Mesenchymal stem cell (in vitro differentiated cells and primary cell): ENCODE results near the gene PDPN.

ENCODE experiments used
- DNase-seq: peaks from one replicate; pipeline ENCODE4 v3.0.0-alpha.2; 2013
- H2AFZ ChIP-seq: one replicate; pipeline ENCODE4 v1.6.1; 2013; ENCODE audit warnings: low read depth, mild to moderate bottlenecking, control low read depth, inconsistent platforms, low read length, moderate library complexity
- H2AK5ac ChIP-seq: 2 replicates; pipeline ENCODE4 v1.6.1; 2013; ENCODE audit warnings: low read length, moderate library complexity, mild to moderate bottlenecking, inconsistent platforms; ENCODE audit not compliant: severe bottlenecking
- H2BK120ac ChIP-seq: one replicate; pipeline ENCODE4 v1.6.1; 2013; ENCODE audit warnings: low read depth, mild to moderate bottlenecking, inconsistent platforms, low read length, moderate library complexity
- H2BK12ac ChIP-seq, 2 experiments: one replicate each; pipeline ENCODE4 v1.6.1; 2013; ENCODE audit warnings: inconsistent platforms in 2 of 2, low read length in 2 of 2, mild to moderate bottlenecking in 2 of 2, moderate library complexity in 2 of 2, control low read depth in 1 of 2
- H2BK15ac ChIP-seq: one replicate; pipeline ENCODE4 v1.6.1; 2013; ENCODE audit warnings: mild to moderate bottlenecking, low read depth, inconsistent platforms; ENCODE audit not compliant: poor library complexity, severe bottlenecking
- H2BK5ac ChIP-seq: 2 replicates; pipeline ENCODE4 v1.6.1; 2013; ENCODE audit warnings: low read depth, mild to moderate bottlenecking, low read length, control low read depth, inconsistent platforms; ENCODE audit not compliant: poor library complexity, severe bottlenecking
- H3K14ac ChIP-seq, 2 experiments: one replicate each; pipeline ENCODE4 v1.6.1; 2013; ENCODE audit warnings: inconsistent platforms in 2 of 2, low read length in 2 of 2, control low read depth in 1 of 2, mild to moderate bottlenecking in 1 of 2, moderate library complexity in 1 of 2
- H3K18ac ChIP-seq, 2 experiments: one replicate each; pipeline ENCODE4 v1.6.1; 2013; ENCODE audit warnings: inconsistent platforms in 2 of 2, low read length in 2 of 2, control low read depth in 1 of 2, low read depth in 1 of 2, mild to moderate bottlenecking in 1 of 2
- H3K23ac ChIP-seq, 2 experiments: one replicate each; pipeline ENCODE4 v1.6.1; 2013; ENCODE audit warnings: inconsistent platforms in 2 of 2, low read length in 2 of 2, mild to moderate bottlenecking in 2 of 2, moderate library complexity in 2 of 2, control low read depth in 1 of 2
- H3K27ac ChIP-seq: 2 replicates; pipeline ENCODE4 v1.5.1; 2013; ENCODE audit warnings: mild to moderate bottlenecking, moderate library complexity, low read length, control low read depth, inconsistent platforms; ENCODE audit not compliant: poor library complexity, severe bottlenecking
- H3K27me3 ChIP-seq, 2 experiments: 2 replicates each; pipeline versions ENCODE4 v1.6.1 to v1.7.0; 2013; ENCODE audit warnings: low read length in 2 of 2, mild to moderate bottlenecking in 2 of 2, moderate library complexity in 2 of 2, control low read depth in 1 of 2, inconsistent platforms in 1 of 2; ENCODE audit not compliant: control insufficient read depth in 1 of 2, insufficient read depth in 1 of 2
- H3K36me3 ChIP-seq, 2 experiments: 2 replicates each; pipeline versions ENCODE4 v1.6.1 to v1.7.0; 2013; ENCODE audit warnings: low read length in 2 of 2, control low read depth in 1 of 2, inconsistent platforms in 1 of 2, low read depth in 1 of 2, mild to moderate bottlenecking in 1 of 2; ENCODE audit not compliant: insufficient read depth in 2 of 2, control insufficient read depth in 1 of 2
- H3K4ac ChIP-seq, 2 experiments: one replicate each; pipeline ENCODE4 v1.6.1; 2013; ENCODE audit warnings: inconsistent platforms in 2 of 2, low read length in 2 of 2, mild to moderate bottlenecking in 2 of 2, moderate library complexity in 2 of 2, control low read depth in 1 of 2, low read depth in 1 of 2
- H3K4me1 ChIP-seq: 2 replicates; pipeline ENCODE4 v1.6.1; 2013; ENCODE audit warnings: low read depth, low read length, control low read depth; ENCODE audit not compliant: control insufficient read depth, insufficient read depth
- H3K4me2 ChIP-seq: 2 replicates; pipeline ENCODE4 v1.6.1; 2013; ENCODE audit warnings: low read length, mild to moderate bottlenecking, inconsistent platforms; ENCODE audit not compliant: poor library complexity, severe bottlenecking
- H3K4me3 ChIP-seq, 2 experiments: 2 replicates each; pipeline versions ENCODE4 v1.5.1 to v1.7.0; 2013; ENCODE audit warnings: low read length in 2 of 2, mild to moderate bottlenecking in 2 of 2, control low read depth in 1 of 2, low read depth in 1 of 2; ENCODE audit not compliant: insufficient read depth in 1 of 2
- H3K79me1 ChIP-seq: replicated peaks from 2 replicates; pipeline ENCODE4 v1.6.1; 2013; ENCODE audit warnings: mild to moderate bottlenecking, control low read depth, low read length, inconsistent platforms; ENCODE audit not compliant: poor library complexity, severe bottlenecking
- H3K9ac ChIP-seq: 2 replicates; pipeline ENCODE4 v1.7.0; 2013; ENCODE audit warnings: mild to moderate bottlenecking, low read length, moderate library complexity
- H3K9me3 ChIP-seq: 2 replicates; pipeline ENCODE4 v1.7.0; 2013; ENCODE audit warnings: mild to moderate bottlenecking, low read length; ENCODE audit not compliant: control insufficient read depth
- H4K8ac ChIP-seq: one replicate; pipeline ENCODE4 v1.6.1; 2013; ENCODE audit warnings: inconsistent platforms, mild to moderate bottlenecking, low read length, moderate library complexity
- H4K91ac ChIP-seq: one replicate; pipeline ENCODE4 v1.6.1; 2013; ENCODE audit warnings: mild to moderate bottlenecking, low read length, inconsistent platforms
- WGBS: methylation state at CpG from one replicate; pipeline ENCODE4 v1.1.7; 2013; ENCODE audit warnings: mixed read lengths; 5-methylcytosine and 5-hydroxymethylcytosine counted together

The PDPN gene

DNA sequence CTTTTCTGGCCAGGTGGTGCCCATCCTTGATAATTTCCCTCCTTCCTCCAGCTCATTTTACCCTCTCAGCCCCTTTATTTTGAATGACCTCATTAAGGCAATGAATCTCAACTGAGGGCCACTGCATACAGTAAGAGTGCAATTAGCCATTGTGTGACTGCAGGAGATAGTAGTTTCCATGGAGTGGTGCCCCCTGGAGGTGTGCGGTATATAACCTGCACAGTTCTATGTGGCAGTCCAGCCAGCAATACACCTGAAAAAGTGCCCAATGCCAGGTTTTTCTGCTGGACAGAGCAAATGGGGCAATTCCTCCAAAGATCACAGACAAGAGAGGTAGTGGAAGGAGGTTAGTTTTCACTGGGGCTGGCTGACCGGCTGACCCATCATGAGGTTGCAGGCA lies 43.9 kb upstream of the PDPN start:
- Histone ChIP-seq H4K91ac (no peak overlapping the region), H3K4me2 (no peak overlapping the region), H3K18ac (no peak overlapping the region), H3K23ac (no peak overlapping the region), H2BK120ac (no peak overlapping the region), H3K4ac (no peak overlapping the region), H3K27me3 (peaks cover 0 to 13% of the 10 kb centered on the region in 2 experiments), H3K14ac (no peak overlapping the region), H3K4me3 (no peak overlapping the region), H3K9me3 (no peaks in the 10 kb centered on the region), H3K9ac (no peak overlapping the region), H3K79me1 (no peaks in the 10 kb centered on the region), H2AK5ac (no peak overlapping the region), H3K36me3 (no peaks in the 10 kb centered on the region), H4K8ac (no peak overlapping the region), H2BK12ac (no peak overlapping the region), H3K27ac (no peak overlapping the region), H2AFZ (no peak overlapping the region), H2BK5ac (no peak overlapping the region), H2BK15ac (no peak overlapping the region), H3K4me1 (no peaks in the 10 kb centered on the region)
- WGBS: 93% methylated on average over 2 of the region's 2 CpGs
- DNase-seq: no peak

DNA sequence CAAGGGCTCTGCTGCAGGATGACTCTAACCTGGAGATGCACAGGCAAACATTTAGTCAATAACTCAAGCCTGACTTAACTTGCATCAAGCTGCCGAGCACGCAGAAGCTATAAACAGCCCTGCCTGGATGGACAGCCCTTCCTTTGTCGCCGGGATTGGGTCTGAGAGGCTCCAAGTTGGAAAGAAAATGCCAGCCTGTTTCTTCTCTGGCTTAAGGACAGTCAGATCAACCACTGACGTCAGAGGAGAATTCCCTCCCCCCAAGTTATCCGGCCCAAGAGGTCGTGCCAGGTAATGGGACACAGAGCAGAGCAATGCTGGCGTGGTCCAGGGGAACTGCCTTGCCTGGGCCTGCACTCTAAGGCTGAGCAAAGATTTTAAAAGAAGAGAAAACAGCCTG lies 42.8 kb upstream of the PDPN start:
- no peak overlapping the region for H2BK12ac ChIP-seq
- no peak overlapping the region for H3K4me3 ChIP-seq
- no peaks in the 10 kb centered on the region for H3K4me1 ChIP-seq
- no peak overlapping the region for H4K91ac ChIP-seq
- no peak overlapping the region for H3K4me2 ChIP-seq
- no peak overlapping the region for H2BK15ac ChIP-seq
- H3K36me3 ChIP-seq: no peaks in the 10 kb centered on the region
- H3K9me3 ChIP-seq: no peaks in the 10 kb centered on the region
- H3K14ac ChIP-seq: no peak overlapping the region
- H3K27ac ChIP-seq: no peak overlapping the region
- DNase-seq: no peak
- 71% methylated on average over 8 of the region's 8 CpGs for WGBS
- no peak overlapping the region for H3K4ac ChIP-seq
- H2AK5ac ChIP-seq: no peak overlapping the region
- H3K18ac ChIP-seq: no peak overlapping the region
- H3K9ac ChIP-seq: no peak overlapping the region
- peaks cover 0 to 13% of the 10 kb centered on the region in 2 experiments for H3K27me3 ChIP-seq
- no peak overlapping the region for H2BK120ac ChIP-seq
- no peaks in the 10 kb centered on the region for H3K79me1 ChIP-seq
- H2BK5ac ChIP-seq: no peak overlapping the region
- H4K8ac ChIP-seq: no peak overlapping the region
- H2AFZ ChIP-seq: no peak overlapping the region
- no peak overlapping the region for H3K23ac ChIP-seq

DNA sequence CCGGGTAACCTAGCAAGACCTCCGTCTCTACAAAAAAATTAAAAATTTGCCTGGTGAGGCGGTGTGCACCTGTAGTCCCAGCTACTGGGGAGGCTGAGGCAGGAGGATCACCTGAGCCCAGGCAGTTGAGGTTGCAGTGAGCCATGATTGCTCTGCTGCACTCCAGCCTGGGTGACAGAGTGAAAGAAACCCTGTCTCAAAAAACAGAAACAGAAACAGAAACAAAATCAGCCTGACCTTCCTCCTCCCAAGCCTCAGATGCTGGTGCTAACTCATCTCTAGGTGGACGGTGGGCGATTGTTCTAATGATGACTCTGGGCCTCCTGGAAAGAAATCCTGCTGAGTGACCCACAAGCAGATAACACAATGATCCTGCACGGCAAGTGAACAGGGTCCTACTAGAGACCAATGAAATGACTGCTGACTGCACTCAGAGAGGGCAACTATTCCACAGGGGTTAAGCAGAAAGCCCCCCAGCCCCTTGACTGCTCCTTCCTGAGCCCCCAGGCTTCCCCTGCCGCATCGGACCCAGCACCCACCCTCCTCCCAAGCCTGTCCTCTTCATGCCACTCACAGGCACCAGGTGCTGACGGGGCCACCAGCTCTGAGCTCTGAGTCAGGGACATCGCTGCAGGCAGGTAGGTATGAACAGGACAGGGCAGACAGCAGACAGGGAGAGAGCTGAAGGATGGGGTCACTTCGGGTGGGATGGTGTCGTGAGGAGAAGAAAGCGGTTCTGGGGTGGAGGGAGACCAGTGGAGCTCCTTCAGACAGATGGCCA lies 42.0 kb upstream of the PDPN start:
- no peak for DNase-seq
- no peak overlapping the region for H4K8ac ChIP-seq

DNA sequence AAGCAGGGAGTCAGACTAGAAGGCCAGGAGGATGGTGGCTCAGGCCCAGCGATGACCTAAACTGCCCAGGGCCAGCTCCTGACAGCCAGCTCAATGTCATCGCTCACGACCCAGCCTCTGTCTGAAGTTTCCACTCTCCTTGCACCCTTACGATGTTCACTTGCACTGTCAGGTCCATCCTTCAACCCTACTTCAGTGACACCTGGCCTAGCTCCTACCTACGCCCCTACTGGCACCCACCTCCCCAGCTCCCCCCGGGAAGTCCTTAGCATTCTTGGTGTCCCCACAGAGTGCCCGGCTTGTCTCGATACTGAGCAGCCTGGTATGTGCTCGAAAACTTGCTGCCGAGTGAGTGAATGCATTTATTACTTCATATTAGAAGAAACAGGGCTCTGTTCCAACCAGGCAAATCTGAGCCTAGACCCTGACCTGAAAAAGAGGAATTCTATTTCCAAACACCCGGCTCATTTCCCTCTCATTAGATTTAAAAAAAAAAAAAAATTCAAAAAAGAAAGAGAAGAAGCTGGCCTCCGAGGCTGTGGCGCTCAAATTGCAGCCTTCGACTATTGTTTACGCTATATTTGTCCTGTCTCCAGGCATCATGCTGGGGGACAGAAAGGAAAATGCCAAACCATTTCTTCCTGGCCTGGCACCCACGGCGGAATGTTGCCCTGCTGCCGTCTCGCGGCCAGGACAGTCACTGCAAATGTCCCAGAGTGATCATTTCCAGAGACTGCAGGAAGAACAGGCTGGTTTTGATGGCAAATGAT lies 40.0 kb upstream of the PDPN start:
- no peak overlapping the region for H4K91ac ChIP-seq
- H3K9me3 ChIP-seq: no peaks in the 10 kb centered on the region
- peaks cover 0 to 13% of the 10 kb centered on the region in 2 experiments for H3K27me3 ChIP-seq
- no peaks in the 10 kb centered on the region for H3K4me1 ChIP-seq
- peak overlapping the region in 1 of 2 experiments; percentile 2 for H3K4me3 ChIP-seq
- no peak overlapping the region for H3K4ac ChIP-seq
- no peak overlapping the region for H3K18ac ChIP-seq
- DNase-seq: no peak
- H3K79me1 ChIP-seq: no peaks in the 10 kb centered on the region
- no peak overlapping the region for H2BK15ac ChIP-seq
- H2AFZ ChIP-seq: no peak overlapping the region
- H2BK120ac ChIP-seq: no peak overlapping the region
- no peak overlapping the region for H2BK12ac ChIP-seq
- peak overlapping the region; percentile 66 for H3K9ac ChIP-seq
- no peak overlapping the region for H3K14ac ChIP-seq
- no peak overlapping the region for H2BK5ac ChIP-seq
- H2AK5ac ChIP-seq: no peak overlapping the region
- no peak overlapping the region for H4K8ac ChIP-seq
- no peak overlapping the region for H3K4me2 ChIP-seq
- H3K27ac ChIP-seq: no peak overlapping the region
- no peaks in the 10 kb centered on the region for H3K36me3 ChIP-seq
- 86% methylated on average over 20 of the region's 20 CpGs for WGBS
- no peak overlapping the region for H3K23ac ChIP-seq

More for the DNA sequence above, 42.0 kb upstream of the PDPN start:
- Histone ChIP-seq H3K27me3 (peaks cover 0 to 13% of the 10 kb centered on the region in 2 experiments), H2AK5ac (no peak overlapping the region), H3K4ac (no peak overlapping the region), H3K27ac (no peak overlapping the region), H4K91ac (no peak overlapping the region), H2BK120ac (no peak overlapping the region), H3K36me3 (no peaks in the 10 kb centered on the region), H3K23ac (no peak overlapping the region), H3K4me3 (no peak overlapping the region), H3K9ac (no peak overlapping the region), H3K14ac (no peak overlapping the region), H2AFZ (no peak overlapping the region), H2BK12ac (no peak overlapping the region), H3K9me3 (no peaks in the 10 kb centered on the region), H3K79me1 (no peaks in the 10 kb centered on the region), H2BK5ac (no peak overlapping the region), H3K4me2 (no peak overlapping the region), H3K4me1 (no peaks in the 10 kb centered on the region), H3K18ac (no peak overlapping the region), H2BK15ac (no peak overlapping the region)
- WGBS: 85% methylated on average over 13 of the region's 13 CpGs
